ENCODE measurements around the gene LOXL3.
A peak's percentile ranks its signal among the peaks of the same experiment; 100 is the strongest.
"Not testable (repeated sequence)": the region's sequence is repeated elsewhere in the genome, so short reads cannot be mapped to it uniquely, and the experiment has no call there.

Gene LOXL3

DNA sequence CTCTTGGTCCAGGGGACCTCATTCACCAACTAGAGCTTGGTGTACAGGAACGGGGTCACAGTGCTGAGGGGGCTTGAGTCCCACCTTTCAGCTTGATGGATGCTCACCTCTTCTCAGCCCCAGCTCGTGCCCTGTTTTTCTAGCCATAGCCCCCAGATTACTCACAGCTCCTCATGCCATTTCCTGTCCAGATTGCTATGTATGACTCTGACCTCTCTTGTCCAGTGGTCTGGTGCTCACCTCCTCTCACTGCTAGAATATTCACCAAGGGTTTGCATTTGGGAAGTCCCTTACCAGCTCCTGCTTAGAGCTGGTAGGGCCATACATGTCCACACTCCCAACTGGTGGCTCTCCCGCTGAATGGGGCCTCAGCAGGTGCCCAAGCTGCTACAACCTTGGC lies 60.2 kb downstream of the LOXL3 start:
- no peak for DNase-seq (ENCODE audit: low read depth in 2 of 2, low spot score in 1 of 2)

DNA sequence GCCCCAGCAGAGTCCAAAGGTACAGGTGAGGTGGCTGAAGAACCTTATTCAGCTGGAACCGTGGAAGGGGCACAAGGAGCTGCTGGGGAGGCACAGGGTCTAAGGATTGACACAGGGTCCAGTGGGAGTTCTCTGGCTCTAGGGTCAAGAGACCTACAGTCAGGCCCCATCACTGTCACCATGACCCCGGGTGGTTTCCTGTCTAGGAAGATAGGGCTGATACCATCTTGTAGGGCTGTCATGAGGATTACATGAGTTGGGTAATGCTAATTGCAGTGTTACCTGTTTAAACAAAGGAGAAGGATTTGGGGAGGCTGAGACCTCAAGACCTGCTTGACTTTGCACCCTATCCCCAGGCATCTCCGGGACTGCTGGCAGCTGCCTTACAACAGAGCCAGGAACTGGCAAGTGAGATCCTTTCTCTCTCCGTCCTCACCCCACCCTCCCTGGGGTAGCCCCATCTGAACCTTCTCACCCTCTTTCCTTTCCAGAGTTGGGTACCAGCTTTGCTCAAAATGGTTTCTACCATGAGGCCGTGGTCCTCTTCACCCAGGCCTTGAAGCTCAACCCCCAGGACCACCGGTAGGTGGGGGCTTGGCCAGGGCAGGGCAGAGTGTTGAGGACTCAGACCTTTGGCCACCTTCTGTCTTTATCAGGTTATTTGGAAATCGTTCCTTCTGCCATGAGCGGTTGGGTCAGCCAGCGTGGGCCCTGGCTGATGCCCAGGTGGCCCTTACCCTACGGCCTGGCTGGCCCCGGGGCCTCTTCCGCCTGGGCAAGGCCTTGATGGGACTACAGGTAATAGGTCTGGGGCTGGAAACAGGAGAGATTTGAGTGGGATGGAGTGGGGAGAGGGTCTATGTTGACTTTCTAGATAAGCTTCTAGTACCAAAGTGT lies 61.8 kb downstream of the LOXL3 start:
- DNase-seq (ENCODE audit: low read depth in 2 of 2, low spot score in 1 of 2): no peak

DNA sequence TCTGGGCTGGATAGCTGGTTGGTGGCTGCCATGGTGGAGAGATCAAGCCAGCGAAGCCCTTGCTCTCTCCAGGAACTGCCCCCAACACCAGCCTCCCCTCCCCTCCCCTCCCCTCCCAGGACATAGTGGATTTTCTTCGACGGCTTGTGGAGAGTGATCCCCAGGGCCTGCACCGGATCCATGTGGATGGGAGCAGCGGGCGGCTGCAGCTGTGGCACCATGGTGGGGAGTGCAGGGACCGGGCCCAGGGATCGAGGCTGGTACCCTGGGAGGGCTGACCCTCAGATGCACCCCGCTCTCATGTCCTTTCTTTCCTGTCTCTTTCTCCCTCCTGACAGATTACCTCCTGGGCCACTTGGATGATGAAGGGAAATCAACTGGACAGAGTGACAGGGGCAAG lies 63.8 kb downstream of the LOXL3 start:
- DNase-seq (ENCODE audit: low read depth in 2 of 2, low spot score in 1 of 2): no peak

- no peak for DNase-seq (ENCODE audit: low read depth in 2 of 2, low spot score in 1 of 2)
These were observed 64.9 kb downstream of the LOXL3 start for GRCh38 chr2:74488643-74489481.

GRCh38 chr2:74486141-74486540 lies 67.6 kb downstream of the LOXL3 start:
- no peak for DNase-seq (ENCODE audit: low read depth in 2 of 2, low spot score in 1 of 2)

GRCh38 chr2:74483675-74484164 lies 70.0 kb downstream of the LOXL3 start:
- DNase-seq (ENCODE audit: low read depth in 2 of 2, low spot score in 1 of 2): not testable (repeated sequence)

GRCh38 chr2:74482801-74483674 lies 70.7 kb downstream of the LOXL3 start, which contains the start of the genes CCDC142 and TTC31:
CCDC142 (minus strand) TSS chr2:74482998; CDS start chr2:74482837, 161 bp downstream.
TTC31 (plus strand) TSS chr2:74483081; CDS start chr2:74483096, 15 bp downstream.
- DNase-seq (ENCODE audit: low read depth in 2 of 2, low spot score in 1 of 2): peak; percentile 85 to 89

Measured in stimulated activated CD8-positive, alpha-beta memory T cell treated with anti-CD3 and anti-CD28 coated beads, Interleukin-4, amount 100 ng/mL, for 4 hours (primary cell).